HuH-7.5 (cell line): ENCODE data around the gene ELOVL3.
"Not testable (repeated sequence)": the region's sequence is repeated elsewhere in the genome, so short reads cannot be mapped to it uniquely, and the experiment has no call there.

Source experiments
- DNase-seq: peaks from one replicate; pipeline ENCODE4 v3.0.0; 2011; ENCODE audit warnings: low spot score

ELOVL3 gene

GRCh38 chr10:102227050-102227449 lies 951 bp downstream of the ELOVL3 start:
- DNase-seq, result no peak

- DNase-seq, result peak; percentile 76
Measured at GRCh38 chr10:102229810-102230263, 3.7 kb downstream of the ELOVL3 start.

GRCh38 chr10:102230264-102230860 lies 4.3 kb downstream of the ELOVL3 start:
- DNase-seq, result peak; percentile 63

DNA sequence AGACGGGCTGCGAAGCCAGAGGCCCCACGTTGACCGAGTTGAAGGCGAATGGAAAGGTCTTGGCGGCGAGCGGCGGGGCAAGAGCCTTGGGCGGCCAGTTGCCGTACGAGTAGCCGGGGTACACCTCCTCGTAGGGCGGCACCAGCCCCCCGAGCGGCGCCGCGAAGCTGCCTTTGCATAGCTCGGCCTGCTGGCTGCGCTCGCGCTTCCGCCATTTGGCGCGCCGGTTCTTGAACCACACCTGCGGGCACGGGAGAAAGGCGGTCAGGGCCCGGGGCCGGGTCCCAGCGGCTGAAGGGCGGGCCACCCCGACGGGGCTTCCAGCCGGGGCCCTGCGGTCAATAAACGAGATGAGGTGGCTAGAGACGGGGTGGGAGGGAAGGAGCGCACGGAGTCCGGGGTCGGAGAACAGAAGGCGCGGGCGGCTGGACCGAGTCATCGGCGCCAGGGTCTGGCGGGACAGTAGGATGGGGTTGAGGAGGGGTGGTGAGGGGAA lies 4.8 kb downstream of the ELOVL3 start:
- peak; percentile 54 for DNase-seq

DNA sequence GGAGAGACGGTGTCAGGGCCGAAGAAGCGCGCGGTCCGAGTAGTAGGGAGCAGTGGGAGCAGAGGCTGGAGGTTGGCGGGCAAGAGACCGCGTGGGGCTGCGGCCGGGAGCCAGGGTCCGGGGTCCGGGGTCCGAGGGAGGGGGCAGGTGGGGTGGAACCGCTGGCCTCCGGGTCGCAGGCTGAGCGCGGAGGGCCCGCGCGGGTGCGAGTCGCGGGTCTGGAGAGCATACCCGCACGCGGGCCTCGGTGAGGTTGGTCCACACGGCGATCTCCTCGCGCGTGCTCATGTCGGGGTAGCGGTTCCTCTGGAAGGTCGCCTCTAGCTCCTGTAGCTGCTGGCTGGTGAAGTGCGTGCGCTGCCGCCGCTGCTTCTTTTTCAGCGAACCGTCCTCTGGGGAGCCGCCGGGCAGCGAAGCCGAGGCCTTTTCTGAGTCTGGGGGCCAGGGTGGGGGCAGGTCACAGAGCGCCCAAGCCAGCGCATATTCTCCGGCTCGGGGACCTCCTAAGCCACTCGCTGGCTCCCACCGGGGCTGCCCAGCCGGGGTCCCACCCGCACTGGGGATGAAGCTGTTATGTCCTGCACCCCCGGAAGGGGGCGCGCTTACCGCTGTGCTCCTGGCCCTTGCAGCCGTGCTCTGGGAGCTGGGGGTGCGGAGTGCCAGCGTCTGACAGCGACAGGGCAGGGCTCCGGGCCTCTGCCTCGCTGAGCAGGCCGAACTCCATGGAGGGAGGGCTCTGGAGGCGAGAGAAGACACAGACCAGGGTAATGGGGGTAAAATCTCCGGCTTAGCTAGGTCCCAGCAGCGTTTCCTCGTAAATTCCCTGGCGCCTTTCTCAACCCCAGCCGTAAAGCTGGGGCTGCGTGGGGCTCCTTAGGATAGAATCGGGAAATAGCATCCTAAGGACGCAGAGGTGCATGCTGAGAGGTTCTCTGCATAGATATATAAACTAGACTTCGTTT lies 5.5 kb downstream of the ELOVL3 start:
- DNase-seq, result peak; percentile 96

DNA sequence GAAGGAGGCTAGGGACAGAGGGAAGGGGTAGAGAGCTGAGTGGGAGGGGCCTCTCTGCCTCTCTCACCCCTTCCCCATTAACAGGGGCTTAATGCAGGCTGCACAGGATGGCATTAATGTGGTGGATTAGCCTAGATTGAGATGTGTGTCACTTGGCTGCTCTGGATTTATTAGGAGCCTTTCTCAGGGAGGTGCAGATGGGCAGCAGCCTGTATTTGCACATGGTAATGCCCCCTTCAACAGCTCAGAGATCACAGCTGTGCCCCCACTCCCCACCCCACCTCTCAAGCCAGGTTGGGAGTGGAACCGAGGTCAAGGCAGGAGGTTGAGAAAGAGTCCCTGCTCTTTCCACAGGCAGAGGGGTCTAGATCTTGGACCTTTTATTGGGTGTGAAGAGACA lies 7.9 kb downstream of the ELOVL3 start:
- no peak for DNase-seq

- DNase-seq, result no peak
Measured at GRCh38 chr10:102234888-102235597, 8.9 kb downstream of the ELOVL3 start.

DNA sequence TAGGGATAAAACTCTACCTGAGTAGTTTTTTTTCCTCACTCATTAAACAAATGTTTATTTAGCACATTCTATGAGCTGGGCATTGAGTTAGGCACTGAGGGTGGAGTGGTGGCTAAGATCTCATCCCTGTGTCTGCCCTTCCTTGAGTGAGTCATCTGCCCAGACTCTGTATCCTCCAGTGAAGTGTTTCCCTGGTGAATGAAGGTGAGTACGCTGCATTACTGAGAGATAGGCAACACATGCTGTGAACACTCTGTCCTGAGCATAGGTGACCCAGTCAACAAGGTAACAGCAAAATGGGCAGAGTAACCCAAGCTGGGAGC lies 9.5 kb downstream of the ELOVL3 start:
- no peak for DNase-seq

DNA sequence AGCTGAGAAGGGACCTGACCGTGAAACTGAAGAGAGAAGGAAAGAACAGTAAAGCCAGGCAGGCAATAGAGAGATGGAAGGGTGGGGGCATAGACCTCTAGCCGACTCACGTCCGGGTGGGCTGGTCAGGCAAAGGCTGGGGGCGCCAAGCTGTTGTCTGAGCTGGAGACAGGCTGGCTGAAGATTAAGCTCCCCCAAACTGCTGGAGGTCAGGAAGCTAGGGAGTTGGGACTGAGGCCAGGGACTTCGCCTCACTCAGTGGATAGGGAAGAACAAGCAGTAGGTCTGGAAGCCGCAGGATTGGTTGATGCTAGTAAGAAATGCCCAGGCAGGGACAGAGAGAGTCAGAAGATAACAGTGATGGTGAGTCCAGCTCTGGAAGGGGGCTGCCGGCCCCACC lies 9.9 kb downstream of the ELOVL3 start:
- no peak for DNase-seq

GRCh38 chr10:102237711-102238252 lies 11.7 kb downstream of the ELOVL3 start:
- no peak for DNase-seq

GRCh38 chr10:102240467-102241031 lies 14.4 kb downstream of the ELOVL3 start:
- DNase-seq, result no peak

DNA sequence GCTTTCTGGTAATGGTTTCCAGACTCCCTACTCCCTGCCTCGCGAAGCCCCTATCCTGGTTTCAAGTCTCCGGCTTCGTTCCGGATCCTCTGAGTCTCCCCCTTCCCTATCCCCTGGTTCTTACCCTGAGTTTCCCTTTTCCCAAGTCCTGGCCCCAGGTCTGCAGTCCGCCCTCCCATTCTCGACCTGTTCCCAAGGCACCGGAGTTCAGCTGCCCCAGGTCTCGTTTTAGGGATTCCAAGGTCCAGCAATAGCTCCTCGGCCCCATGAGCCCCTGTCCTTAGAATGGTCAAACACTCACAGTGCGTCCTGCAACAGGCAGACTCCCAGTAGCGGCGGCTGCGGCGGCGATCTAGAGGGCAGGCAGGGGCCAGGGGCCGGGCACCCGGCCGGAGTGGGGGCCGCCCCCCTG lies 14.9 kb downstream of the ELOVL3 start:
- DNase-seq, result peak; percentile 64

GRCh38 chr10:102241444-102242117 lies 15.5 kb downstream of the ELOVL3 start, which contains the start of gene PITX3:
PITX3 (minus strand) TSS chr10:102241512; CDS start chr10:102232080, 9,432 bp downstream.
- peak; percentile 96 for DNase-seq

DNA sequence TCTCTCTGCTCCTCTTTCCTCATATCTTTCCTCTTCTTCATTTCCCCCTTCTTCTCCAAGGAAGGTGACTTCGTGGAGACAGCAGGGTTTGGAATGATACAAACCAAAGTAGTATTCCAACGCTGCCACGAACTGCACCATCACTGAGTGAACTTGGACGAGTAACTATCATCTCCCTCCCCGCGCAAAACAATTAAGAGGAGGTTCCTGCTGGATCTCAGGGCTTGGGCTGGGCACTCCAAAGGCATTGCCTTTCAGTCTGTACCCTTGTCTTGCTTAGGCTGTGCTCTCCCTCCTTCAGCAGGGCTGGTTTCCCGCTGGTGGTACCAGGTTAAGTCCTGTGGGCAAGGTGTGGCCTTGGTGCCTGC lies 16.0 kb downstream of the ELOVL3 start:
- no peak for DNase-seq

DNA sequence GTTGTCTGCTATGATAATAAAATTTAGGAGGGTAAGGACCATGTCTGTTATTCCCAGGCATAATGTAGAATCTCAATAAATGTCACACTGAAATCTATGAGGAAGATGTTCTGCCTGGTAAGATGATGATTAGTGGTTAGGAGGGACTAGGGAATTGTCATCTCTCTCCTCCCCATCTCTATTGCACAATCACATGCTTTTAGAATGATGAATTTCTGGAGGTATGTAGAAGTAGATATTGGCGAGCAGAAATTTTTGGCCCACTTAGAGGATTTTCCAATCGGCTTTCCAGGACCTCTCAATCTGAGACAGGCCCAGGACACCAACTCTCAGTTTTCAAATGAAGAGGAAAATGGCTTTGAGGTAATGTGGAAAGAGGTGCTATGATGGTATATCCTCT lies 17.2 kb downstream of the ELOVL3 start:
- DNase-seq, result no peak

DNA sequence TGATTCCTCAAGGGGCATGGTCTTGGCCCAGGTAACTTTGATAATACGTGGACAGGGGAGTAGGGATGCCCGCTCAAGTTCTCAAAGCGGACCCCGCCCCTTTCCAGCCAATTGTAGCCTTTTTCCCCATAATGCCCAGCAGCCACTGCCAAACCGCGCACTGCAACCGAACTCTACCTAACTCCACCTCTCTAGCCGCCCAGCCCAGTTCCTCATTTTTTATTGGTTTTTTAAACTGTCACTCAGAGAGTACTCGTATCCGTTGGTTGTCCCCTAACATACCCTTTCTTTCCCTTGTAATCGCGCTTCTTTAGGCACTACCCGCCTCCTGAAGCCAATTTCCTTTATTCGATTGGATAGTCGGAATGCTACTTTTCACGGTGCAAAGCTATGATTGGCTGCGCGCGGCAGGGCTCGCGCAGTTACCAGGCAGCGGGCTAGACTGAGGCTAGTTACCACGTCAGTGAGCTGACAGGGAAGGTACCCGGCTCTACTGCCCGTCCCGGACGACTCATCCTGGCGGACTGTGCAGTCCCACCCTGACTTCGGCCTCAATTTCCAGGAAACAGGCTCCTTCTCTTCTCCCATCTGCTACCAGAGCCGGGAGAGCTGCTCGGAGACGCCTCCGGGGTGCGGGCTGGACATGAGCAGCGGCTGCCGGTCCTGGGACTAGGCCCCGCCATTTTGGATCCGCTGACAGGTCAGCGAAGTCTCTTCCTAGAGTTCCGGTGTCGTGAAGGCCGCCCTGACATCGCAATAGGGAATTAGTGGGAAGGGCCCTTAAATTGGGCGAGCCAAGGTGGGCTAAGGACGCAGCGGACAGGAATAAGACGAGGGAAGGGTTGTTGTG lies 19.2 kb downstream of the ELOVL3 start, which contains the start of gene GBF1:
Gene GBF1 (plus strand): TSS at position 451 of the 850 bp plus-strand sequence. CDS start 13,407 bp downstream, outside the sequence.
- DNase-seq, result peak; percentile 98

DNA sequence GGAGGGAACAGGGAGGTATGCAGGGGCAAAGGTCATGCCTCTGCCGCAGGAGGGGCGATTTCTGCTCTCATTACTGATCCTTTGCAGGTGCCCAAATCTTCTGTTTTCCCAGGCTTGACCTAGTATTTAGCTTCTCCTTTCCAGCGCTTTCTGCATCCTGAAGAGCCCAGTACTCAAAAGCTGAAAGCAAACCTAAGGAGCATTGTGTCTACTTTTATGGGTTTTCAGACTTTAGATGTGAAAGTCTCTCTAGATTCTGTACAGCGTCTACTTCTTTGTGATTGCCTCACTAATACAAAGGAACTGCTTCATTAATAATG lies 19.8 kb downstream of the ELOVL3 start:
- DNase-seq, result no peak

DNA sequence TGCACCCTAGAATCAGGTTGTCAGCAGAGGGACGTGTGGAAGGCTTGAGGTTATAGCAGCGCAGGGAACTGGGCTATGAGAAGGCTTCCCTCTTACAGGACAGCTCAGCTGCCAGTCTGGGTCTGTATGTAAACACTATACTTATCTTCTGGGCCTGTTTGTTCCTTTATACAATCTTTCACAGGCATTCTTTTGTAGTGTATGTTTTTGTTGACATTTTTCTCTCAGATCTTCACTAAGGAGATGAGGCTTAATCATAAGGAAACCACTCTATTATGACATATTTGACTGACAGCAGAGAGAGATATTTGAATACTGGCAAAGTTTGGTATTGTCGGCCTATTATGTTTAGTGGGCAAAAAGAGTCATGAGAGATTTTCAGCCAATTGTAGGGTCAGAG lies 20.2 kb downstream of the ELOVL3 start:
- DNase-seq, result no peak

- DNase-seq, result no peak
Measured at GRCh38 chr10:102247734-102248133, 21.6 kb downstream of the ELOVL3 start.

DNA sequence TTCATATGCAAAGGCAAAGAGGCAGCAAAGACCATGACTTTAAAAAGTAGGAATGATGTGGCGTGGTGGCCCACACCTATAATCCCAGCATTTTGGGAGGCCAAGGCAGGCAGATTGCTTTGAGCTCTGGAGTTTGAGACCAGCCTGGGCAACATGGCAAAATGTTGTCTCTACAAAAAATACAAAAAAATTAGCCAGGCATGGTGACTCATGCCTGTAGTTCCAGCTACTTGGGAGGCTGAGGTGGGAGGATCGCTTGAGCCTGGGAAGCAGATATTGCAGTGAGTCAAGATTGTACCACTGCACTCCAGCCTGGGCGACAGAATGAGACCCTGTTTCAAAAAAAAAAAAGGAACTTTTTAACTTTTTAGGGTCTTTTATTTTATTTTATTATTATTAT lies 26.4 kb downstream of the ELOVL3 start:
- not testable (repeated sequence) for DNase-seq
